ENCODE measurements around the gene TEAD1.
A peak's percentile ranks its signal among the peaks of the same experiment; 100 is the strongest.

The TEAD1 gene

GRCh38 chr11:12673924-12674570 lies at the start of gene TEAD1:
TSS of gene TEAD1 (plus strand) at chr11:12674421.
- no peaks in the 10 kb centered on the region for H3K4me1 Mint-ChIP-seq

GRCh38 chr11:12624595-12624994 lies 49.6 kb upstream of the TEAD1 start:
- Mint-ChIP-seq H3K4me1 (no peaks in the 10 kb centered on the region), H3K27me3 (no peaks in the 10 kb centered on the region), H3K9me3 (peaks cover 24% of the 10 kb centered on the region), H3K4me3 (no peak overlapping the region), H3K36me3 (no peaks in the 10 kb centered on the region), H3K27ac (no peak overlapping the region)
- no peak for ATAC-seq

More at GRCh38 chr11:12673924-12674570, at the start of gene TEAD1:
- Mint-ChIP-seq H3K36me3 (no peaks in the 10 kb centered on the region), H3K9me3 (peaks cover 4% of the 10 kb centered on the region), H3K27ac (no peak within 1 kb of the TSS), H3K27me3 (peaks cover 51% of the 10 kb centered on the region), H3K4me3 (peak within 1 kb of the TSS; percentile 64)
- peak; percentile 64 for ATAC-seq

GRCh38 chr11:12625438-12626071 lies 48.7 kb upstream of the TEAD1 start:
- Mint-ChIP-seq H3K4me1 (no peaks in the 10 kb centered on the region), H3K4me3 (no peak overlapping the region), H3K9me3 (peaks cover 24% of the 10 kb centered on the region), H3K27me3 (no peaks in the 10 kb centered on the region), H3K36me3 (no peaks in the 10 kb centered on the region), H3K27ac (no peak overlapping the region)
- no peak for ATAC-seq

GRCh38 chr11:12626616-12627015 lies 47.6 kb upstream of the TEAD1 start:
- Mint-ChIP-seq H3K9me3 (peaks cover 20% of the 10 kb centered on the region), H3K27me3 (no peaks in the 10 kb centered on the region), H3K4me3 (no peak overlapping the region)

GRCh38 chr11:12628314-12628713 lies 45.9 kb upstream of the TEAD1 start:
- Mint-ChIP-seq H3K9me3 (peaks cover 12% of the 10 kb centered on the region), H3K27me3 (no peaks in the 10 kb centered on the region), H3K27ac (no peak overlapping the region), H3K4me1 (no peaks in the 10 kb centered on the region), H3K36me3 (no peaks in the 10 kb centered on the region), H3K4me3 (no peak overlapping the region)
- ATAC-seq, result no peak

More at GRCh38 chr11:12626616-12627015, 47.6 kb upstream of the TEAD1 start:
- Mint-ChIP-seq H3K27ac (no peak overlapping the region), H3K4me1 (no peaks in the 10 kb centered on the region), H3K36me3 (no peaks in the 10 kb centered on the region)
- ATAC-seq, result no peak

- ATAC-seq, result no peak
- no peaks in the 10 kb centered on the region for H3K4me1 Mint-ChIP-seq
- H3K27ac Mint-ChIP-seq, result no peak overlapping the region
- H3K9me3 Mint-ChIP-seq, result peaks cover 8% of the 10 kb centered on the region
- no peaks in the 10 kb centered on the region for H3K27me3 Mint-ChIP-seq
- no peaks in the 10 kb centered on the region for H3K36me3 Mint-ChIP-seq
- no peak overlapping the region for H3K4me3 Mint-ChIP-seq
Measured at GRCh38 chr11:12629601-12630313, 44.5 kb upstream of the TEAD1 start.

- H3K27ac Mint-ChIP-seq, result no peak overlapping the region
- peaks cover 1% of the 10 kb centered on the region for H3K9me3 Mint-ChIP-seq
- H3K36me3 Mint-ChIP-seq, result no peaks in the 10 kb centered on the region
- no peak overlapping the region for H3K4me3 Mint-ChIP-seq
- H3K27me3 Mint-ChIP-seq, result no peaks in the 10 kb centered on the region
- ATAC-seq, result no peak
- no peaks in the 10 kb centered on the region for H3K4me1 Mint-ChIP-seq
Measured at GRCh38 chr11:12631651-12632050, 42.6 kb upstream of the TEAD1 start.

- Mint-ChIP-seq H3K9me3 (no peaks in the 10 kb centered on the region), H3K27ac (no peak overlapping the region), H3K27me3 (no peaks in the 10 kb centered on the region), H3K4me3 (no peak overlapping the region), H3K36me3 (no peaks in the 10 kb centered on the region), H3K4me1 (no peaks in the 10 kb centered on the region)
- ATAC-seq, result no peak
Measured at GRCh38 chr11:12634329-12634728, 39.9 kb upstream of the TEAD1 start.

GRCh38 chr11:12636871-12637410 lies 37.3 kb upstream of the TEAD1 start:
- Mint-ChIP-seq H3K36me3 (no peaks in the 10 kb centered on the region), H3K27me3 (peaks cover 8% of the 10 kb centered on the region), H3K9me3 (no peaks in the 10 kb centered on the region), H3K4me3 (no peak overlapping the region), H3K4me1 (no peaks in the 10 kb centered on the region), H3K27ac (no peak overlapping the region)
- ATAC-seq, result no peak

- H3K4me1 Mint-ChIP-seq, result no peaks in the 10 kb centered on the region
- H3K4me3 Mint-ChIP-seq, result no peak overlapping the region
- peaks cover 22% of the 10 kb centered on the region for H3K27me3 Mint-ChIP-seq
- H3K27ac Mint-ChIP-seq, result no peak overlapping the region
- no peaks in the 10 kb centered on the region for H3K36me3 Mint-ChIP-seq
- H3K9me3 Mint-ChIP-seq, result no peaks in the 10 kb centered on the region
- no peak for ATAC-seq
Measured at GRCh38 chr11:12639388-12639787, 34.8 kb upstream of the TEAD1 start.

- H3K4me1 Mint-ChIP-seq, result no peaks in the 10 kb centered on the region
- H3K36me3 Mint-ChIP-seq, result no peaks in the 10 kb centered on the region
Measured at GRCh38 chr11:12640355-12640754, 33.9 kb upstream of the TEAD1 start.

GRCh38 chr11:12640926-12641849 lies 33.0 kb upstream of the TEAD1 start:
- Mint-ChIP-seq H3K4me1 (no peaks in the 10 kb centered on the region), H3K27ac (no peak overlapping the region), H3K9me3 (no peaks in the 10 kb centered on the region), H3K36me3 (no peaks in the 10 kb centered on the region), H3K27me3 (peaks cover 22% of the 10 kb centered on the region), H3K4me3 (no peak overlapping the region)
- ATAC-seq, result peak; percentile 67

More at GRCh38 chr11:12640355-12640754, 33.9 kb upstream of the TEAD1 start:
- H3K27ac Mint-ChIP-seq, result no peak overlapping the region
- peaks cover 22% of the 10 kb centered on the region for H3K27me3 Mint-ChIP-seq
- H3K4me3 Mint-ChIP-seq, result no peak overlapping the region
- H3K9me3 Mint-ChIP-seq, result no peaks in the 10 kb centered on the region
- no peak for ATAC-seq

- Mint-ChIP-seq H3K9me3 (no peaks in the 10 kb centered on the region), H3K36me3 (no peaks in the 10 kb centered on the region), H3K4me1 (no peaks in the 10 kb centered on the region), H3K4me3 (no peak overlapping the region), H3K27me3 (peaks cover 22% of the 10 kb centered on the region), H3K27ac (no peak overlapping the region)
- no peak for ATAC-seq
Measured at GRCh38 chr11:12642040-12642439, 32.2 kb upstream of the TEAD1 start.

GRCh38 chr11:12642806-12643428 lies 31.3 kb upstream of the TEAD1 start:
- no peaks in the 10 kb centered on the region for H3K4me1 Mint-ChIP-seq
- H3K4me3 Mint-ChIP-seq, result no peak overlapping the region
- no peak overlapping the region for H3K27ac Mint-ChIP-seq
- H3K27me3 Mint-ChIP-seq, result peaks cover 22% of the 10 kb centered on the region
- H3K9me3 Mint-ChIP-seq, result no peaks in the 10 kb centered on the region
- no peaks in the 10 kb centered on the region for H3K36me3 Mint-ChIP-seq
- ATAC-seq, result no peak
